Osteoblast (primary cell): ENCODE data around the gene LARP4B. TPM values are rescaled to one million over a fixed set of nuclear protein-coding genes. Genes with fewer than 3 reads are reported as not detected.

ENCODE experiments used
- DNase-seq: peaks from one replicate; pipeline ENCODE4 v3.0.0; 2011; ENCODE audit warnings: low spot score, mixed read lengths; ENCODE audit not compliant: insufficient read length; ENCODE audit errors: missing footprints
- H2AFZ ChIP-seq: 2 replicates; pipeline ENCODE4 v1.6.0; 2011; ENCODE audit warnings: mild to moderate bottlenecking, low read length
- H3K27ac ChIP-seq: 2 replicates; pipeline ENCODE4 v1.5.1; 2011; ENCODE audit warnings: mild to moderate bottlenecking, low read depth, low read length, moderate library complexity
- H3K27me3 ChIP-seq: 2 replicates; pipeline ENCODE4 v1.6.0; 2012; ENCODE audit warnings: mild to moderate bottlenecking, control low read depth, inconsistent platforms, low read length, moderate library complexity; ENCODE audit not compliant: insufficient read depth
- H3K36me3 ChIP-seq: 2 replicates; pipeline ENCODE4 v1.5.1; 2011; ENCODE audit warnings: mild to moderate bottlenecking, low read length, control low read depth, moderate library complexity; ENCODE audit not compliant: insufficient read depth
- H3K4me1 ChIP-seq: 2 replicates; pipeline ENCODE4 v1.5.1; 2011; ENCODE audit warnings: mild to moderate bottlenecking, low read length, control low read depth, moderate library complexity; ENCODE audit not compliant: insufficient read depth
- H3K4me2 ChIP-seq: 2 replicates; pipeline ENCODE4 v1.6.0; 2011; ENCODE audit warnings: mild to moderate bottlenecking, low read length; ENCODE audit not compliant: insufficient read depth
- H3K4me3 ChIP-seq: fragments of 200-600 bp; sonication (generic); 3 replicates; pipeline ENCODE4 v1.5.1; 2012; ENCODE audit warnings: mild to moderate bottlenecking, low read length, inconsistent platforms; ENCODE audit not compliant: insufficient read depth
- H3K79me2 ChIP-seq: 2 replicates; pipeline ENCODE4 v1.6.0; 2012; ENCODE audit warnings: mild to moderate bottlenecking, low read length, control low read depth, inconsistent platforms; ENCODE audit not compliant: insufficient read depth
- H3K9me3 ChIP-seq: 2 replicates; pipeline ENCODE4 v1.5.1; 2011; ENCODE audit warnings: low read depth, low read length, control low read depth
- H4K20me1 ChIP-seq: 2 replicates; pipeline ENCODE4 v1.6.0; 2012; ENCODE audit warnings: mild to moderate bottlenecking, low read length, control low read depth; ENCODE audit not compliant: insufficient read depth
- CTCF ChIP-seq: IDR thresholded peaks from 2 replicates; pipeline ENCODE4 v1.5.1; 2011; ENCODE audit warnings: mild to moderate bottlenecking, low read depth, low read length, moderate library complexity; ENCODE audit errors: extremely low read depth
- total RNA-seq: library from RNA; depleted of rRNA; stranded (reverse); fragments of >200 nt; gene quantifications from 2 replicates; pipeline ENCODE4 v1.2.3, GENCODE V29; 2012

LARP4B gene
- total RNA-seq, 1 donor, result 46.0 TPM

DNA sequence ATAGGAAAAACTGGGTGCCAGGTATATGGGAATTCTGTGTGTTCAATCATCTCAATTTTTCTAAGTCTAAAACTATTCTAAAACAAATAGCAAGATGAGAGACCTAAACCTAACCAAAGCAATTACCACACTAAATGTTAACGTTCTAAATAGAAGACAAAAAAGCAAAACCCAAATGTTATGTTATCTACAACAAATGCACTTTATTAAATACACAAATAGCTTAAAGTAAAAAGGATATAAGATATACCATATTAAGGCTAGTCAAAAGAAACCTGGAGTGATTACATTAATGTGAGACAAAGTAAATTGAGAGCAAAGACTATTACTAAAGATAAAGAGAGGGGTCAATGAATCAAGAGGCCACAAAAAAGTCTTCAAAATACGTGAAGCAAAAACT is 81.4 kb downstream of the LARP4B start:
- no peak for TF ChIP-seq CTCF
- Histone ChIP-seq H3K4me2 (no peak overlapping the region), H3K4me3 (no peak overlapping the region), H3K79me2 (peaks cover 94% of the 10 kb centered on the region), H3K27ac (no peak overlapping the region), H3K36me3 (peaks cover 15% of the 10 kb centered on the region), H4K20me1 (no peaks in the 10 kb centered on the region), H3K9me3 (no peaks in the 10 kb centered on the region), H2AFZ (no peak overlapping the region), H3K4me1 (peaks cover 5% of the 10 kb centered on the region), H3K27me3 (no peaks in the 10 kb centered on the region)
- no peak for DNase-seq

DNA sequence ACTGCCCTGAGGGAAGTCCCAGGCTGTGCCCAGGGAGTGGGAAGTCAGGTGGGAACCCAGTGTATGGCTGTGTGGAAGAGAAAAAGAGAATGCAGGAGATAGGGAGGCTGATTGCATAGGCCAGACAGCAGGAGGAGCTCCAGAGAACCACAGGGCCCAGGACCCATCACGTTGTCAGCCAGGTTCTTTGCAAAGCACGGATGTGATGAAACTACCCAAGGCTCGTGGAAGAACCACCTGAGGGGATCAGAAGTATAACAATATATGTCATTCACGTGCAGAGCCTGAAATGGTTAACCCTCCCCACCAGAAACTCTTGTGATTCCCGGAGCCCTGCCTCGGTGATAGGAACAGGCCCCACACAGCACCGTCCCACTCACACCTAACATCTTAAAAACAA is 83.6 kb downstream of the LARP4B start:
- H3K4me2 ChIP-seq, result no peak overlapping the region
- no peak overlapping the region for H3K27ac ChIP-seq
- no peak overlapping the region for H3K4me3 ChIP-seq
- H3K79me2 ChIP-seq, result peaks cover 87% of the 10 kb centered on the region
- no peaks in the 10 kb centered on the region for H3K9me3 ChIP-seq
- no peak for DNase-seq
- peaks cover 12% of the 10 kb centered on the region for H3K36me3 ChIP-seq
- no peak overlapping the region for H2AFZ ChIP-seq
- TF ChIP-seq CTCF, result peak; percentile 15
- peaks cover 20% of the 10 kb centered on the region for H3K4me1 ChIP-seq
- H4K20me1 ChIP-seq, result peaks cover 3% of the 10 kb centered on the region
- no peaks in the 10 kb centered on the region for H3K27me3 ChIP-seq

GRCh38 chr10:846126-846685 is 85.3 kb downstream of the LARP4B start:
- no peak for DNase-seq
- Histone ChIP-seq H3K4me1 (peaks cover 20% of the 10 kb centered on the region), H3K4me3 (no peak overlapping the region), H4K20me1 (peaks cover 3% of the 10 kb centered on the region), H2AFZ (no peak overlapping the region), H3K27me3 (no peaks in the 10 kb centered on the region), H3K27ac (no peak overlapping the region), H3K9me3 (no peaks in the 10 kb centered on the region), H3K36me3 (peaks cover 25% of the 10 kb centered on the region), H3K4me2 (no peak overlapping the region), H3K79me2 (peaks cover 79% of the 10 kb centered on the region)
- TF ChIP-seq CTCF, result no peak

DNA sequence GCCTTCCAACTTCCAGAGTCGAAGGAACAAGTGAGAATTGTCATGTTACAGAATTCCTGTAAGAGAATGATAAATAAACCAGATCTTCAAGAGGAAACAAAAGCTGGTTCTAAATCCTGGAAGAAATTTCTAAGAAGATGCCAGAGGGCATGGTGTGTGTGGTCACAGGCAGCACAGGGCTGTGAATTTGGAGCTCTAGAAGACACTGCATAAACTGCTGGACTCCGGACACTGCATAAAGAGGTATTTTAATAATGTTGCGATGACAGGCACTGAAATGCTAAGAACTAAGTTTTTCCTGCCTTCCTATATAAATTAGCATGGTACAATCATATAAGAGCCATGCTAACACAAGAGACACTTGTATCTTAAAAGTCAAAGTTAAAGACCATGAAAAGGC is 86.0 kb downstream of the LARP4B start:
- H3K79me2 ChIP-seq, result peaks cover 79% of the 10 kb centered on the region
- no peak for DNase-seq
- TF ChIP-seq CTCF, result no peak

More for the DNA sequence above, 86.0 kb downstream of the LARP4B start:
- Histone ChIP-seq H4K20me1 (peaks cover 3% of the 10 kb centered on the region), H3K4me2 (no peak overlapping the region), H3K4me1 (peaks cover 20% of the 10 kb centered on the region), H3K27ac (peak overlapping the region; percentile 47), H3K27me3 (no peaks in the 10 kb centered on the region), H3K4me3 (no peak overlapping the region), H2AFZ (no peak overlapping the region), H3K36me3 (peaks cover 30% of the 10 kb centered on the region), H3K9me3 (no peaks in the 10 kb centered on the region)
